Bone marrow (tissue), 2 donors: ENCODE measurements around the gene GNB3.
"Not testable (repeated sequence)": the region's sequence is repeated elsewhere in the genome, so short reads cannot be mapped to it uniquely, and the experiment has no call there.

Experiments used
- DNase-seq, 2 donors: peaks; one replicate each; lab custom pipeline; 2025; lab: John Stamatoyannopoulos, UW

GNB3 gene

DNA sequence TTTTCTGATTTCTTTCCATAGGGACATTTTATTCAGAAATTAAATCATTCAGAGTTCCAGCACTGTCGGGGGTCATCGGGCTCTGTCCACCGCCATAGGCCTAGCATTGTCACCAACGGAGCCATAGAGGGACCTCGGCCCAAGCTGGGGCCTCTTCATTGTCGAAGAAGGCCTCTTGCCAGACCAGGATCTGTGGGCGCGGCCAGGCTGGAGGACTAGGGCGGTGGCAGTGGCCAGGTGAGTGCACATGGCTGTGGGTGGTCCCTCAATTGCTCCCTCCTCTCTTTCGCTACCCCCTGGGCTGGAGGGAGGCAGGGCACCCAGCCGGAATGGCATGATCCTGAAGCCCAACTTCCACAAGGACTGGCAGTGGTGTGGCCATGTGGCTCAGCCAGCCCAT lies 43.0 kb downstream of the GNB3 start:
- no peak for DNase-seq

DNA sequence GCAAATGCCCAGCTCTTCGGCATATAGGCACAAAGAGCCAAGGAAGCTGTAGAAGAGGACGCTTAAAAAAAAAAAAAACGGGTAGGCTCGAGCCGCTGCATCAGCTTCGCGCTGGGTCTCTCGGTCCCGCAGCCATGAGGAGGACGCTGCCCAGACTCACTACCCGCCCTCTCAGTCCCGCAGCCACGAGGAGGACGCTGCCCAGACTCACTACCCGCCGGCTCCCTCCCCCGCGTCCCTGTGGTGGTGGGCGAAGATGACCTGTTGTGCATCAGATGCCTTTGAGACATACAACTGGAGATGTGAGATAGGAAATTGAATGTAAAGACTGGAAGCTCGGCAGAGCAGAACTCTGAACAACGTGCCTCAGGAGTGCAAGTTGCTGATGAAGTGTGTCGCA lies 43.8 kb downstream of the GNB3 start:
- DNase-seq: no peak

DNA sequence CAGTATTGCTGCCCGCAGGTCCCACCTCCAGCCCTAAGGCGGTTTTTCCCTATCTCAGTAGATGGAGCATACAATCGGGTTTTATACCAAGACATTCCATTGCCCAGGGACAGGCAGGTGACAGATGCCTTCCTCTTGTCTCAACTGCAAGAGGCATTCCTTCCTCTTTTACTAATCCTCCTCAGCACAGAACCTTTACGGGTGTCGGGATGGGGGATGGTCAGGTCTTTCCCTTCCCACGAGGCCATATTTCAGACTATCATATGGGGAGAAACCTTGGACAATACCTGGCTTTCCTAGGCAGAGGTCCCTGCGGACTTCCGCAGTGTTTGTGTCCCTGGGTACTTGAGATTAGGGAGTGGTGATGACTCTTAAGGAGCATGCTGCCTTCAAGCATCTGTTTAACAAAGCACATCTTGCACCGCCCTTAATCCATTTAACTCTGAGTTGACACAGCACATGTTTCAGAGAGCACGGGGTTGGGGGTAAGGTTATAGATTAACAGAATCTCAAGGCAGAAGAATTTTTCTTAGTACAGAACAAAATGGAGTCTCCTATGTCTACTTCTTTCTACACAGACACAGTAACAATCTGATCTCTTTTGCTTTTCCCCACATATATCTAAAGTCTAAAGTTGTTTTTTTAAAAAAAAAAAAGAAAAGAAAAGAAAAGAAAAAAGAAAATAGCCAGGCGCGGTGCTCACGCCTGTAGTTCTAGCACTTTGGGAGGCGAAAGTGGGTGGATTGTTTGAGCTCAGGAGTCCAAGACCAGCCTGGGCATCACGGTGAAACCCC lies 45.7 kb downstream of the GNB3 start:
- DNase-seq: not testable (repeated sequence)

DNA sequence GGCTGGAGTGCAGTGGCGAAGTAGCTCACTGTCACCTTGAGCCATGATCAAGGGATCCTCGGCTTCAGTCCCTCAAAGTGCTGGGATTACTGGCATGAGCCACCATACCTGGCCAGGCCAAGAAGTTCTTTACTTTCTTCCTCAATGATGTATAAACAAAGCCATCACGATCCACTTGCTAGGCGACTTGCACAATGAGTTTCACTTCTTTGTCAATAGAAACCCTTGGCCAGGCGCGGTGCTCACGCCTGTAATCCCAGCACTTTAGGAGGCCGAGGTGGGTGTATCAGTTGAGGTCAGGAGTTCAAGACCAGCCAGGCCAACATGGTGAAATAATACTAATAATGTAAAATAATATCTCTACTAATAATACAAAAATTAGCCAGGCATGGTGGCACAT lies 46.7 kb downstream of the GNB3 start:
- no peak for DNase-seq

DNA sequence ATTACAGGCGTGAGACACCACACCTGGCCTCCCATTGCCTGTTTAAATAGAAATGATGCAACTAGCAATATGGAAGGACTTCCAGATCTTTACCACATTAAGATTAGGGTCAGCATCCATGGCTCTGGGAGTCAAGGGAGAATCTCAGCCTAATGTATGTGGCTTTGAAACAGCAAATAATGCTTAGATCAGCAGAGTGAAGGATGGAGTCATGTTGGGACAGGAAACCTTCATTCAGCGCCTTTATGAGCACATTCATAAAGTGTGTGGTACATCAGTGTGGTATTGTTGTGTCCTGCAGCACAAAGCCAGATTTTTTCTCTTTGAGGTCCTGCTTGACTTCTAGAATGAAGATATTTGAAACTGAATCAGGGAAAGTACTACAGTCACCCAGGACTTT lies 47.6 kb downstream of the GNB3 start:
- no peak for DNase-seq

DNA sequence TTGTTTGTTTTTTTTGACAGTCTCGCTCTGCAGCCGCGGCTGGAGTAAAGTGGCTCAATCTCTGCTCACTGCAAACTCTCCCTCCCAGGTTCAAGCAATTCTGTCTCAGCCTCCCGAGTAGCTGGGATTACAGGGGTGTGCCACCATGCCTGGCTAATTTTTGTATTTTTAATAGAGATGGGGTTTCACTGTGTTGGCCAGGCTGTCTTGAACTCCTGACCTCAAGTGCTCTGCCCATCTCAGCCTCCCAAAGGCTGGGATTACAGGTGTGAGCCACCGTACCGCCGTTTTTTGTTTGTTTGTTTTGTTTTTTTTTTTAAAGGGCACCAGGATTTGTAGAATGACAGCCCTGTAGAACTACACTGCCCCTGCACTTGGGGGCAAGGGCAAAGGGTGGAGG lies 48.1 kb downstream of the GNB3 start:
- DNase-seq: not testable (repeated sequence)

DNA sequence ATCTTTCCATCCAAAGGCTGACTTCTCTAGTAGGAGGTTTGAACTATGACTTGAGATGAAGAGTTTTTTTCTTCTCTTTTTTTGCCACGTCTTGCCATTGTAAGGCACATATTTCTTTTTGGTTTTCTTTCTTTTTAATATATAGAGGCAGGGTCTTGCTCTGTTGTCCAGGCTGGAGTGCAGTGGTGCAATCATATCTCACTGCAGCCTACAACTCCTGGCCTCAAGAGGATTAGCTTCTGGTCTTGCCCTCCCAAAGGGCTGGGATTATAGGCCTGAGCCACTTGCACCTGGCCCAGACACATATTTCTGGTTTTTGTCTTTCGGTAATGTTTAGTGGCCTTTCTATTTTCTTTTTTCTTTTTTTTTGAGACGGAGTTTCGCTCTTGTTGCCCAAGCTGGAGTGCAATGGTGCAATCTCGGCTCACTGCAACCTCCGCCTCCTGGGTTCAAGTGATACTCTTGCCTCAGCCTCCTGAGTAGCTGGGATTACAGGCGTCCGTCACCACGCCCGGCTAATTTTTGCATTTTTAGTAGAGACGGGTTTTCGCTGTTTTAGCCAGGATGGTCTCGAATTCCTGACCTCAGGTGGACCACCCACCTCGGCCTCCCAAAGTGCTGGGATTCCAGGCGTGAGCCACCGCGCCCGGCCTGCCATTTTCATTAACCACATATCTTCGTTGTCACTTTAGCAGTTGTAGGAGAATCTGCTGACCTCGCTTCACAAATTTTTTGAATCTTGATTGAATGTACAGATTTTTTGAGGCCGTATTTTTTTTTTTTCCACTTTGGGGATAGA lies 49.2 kb downstream of the GNB3 start:
- DNase-seq: not testable (repeated sequence)

DNA sequence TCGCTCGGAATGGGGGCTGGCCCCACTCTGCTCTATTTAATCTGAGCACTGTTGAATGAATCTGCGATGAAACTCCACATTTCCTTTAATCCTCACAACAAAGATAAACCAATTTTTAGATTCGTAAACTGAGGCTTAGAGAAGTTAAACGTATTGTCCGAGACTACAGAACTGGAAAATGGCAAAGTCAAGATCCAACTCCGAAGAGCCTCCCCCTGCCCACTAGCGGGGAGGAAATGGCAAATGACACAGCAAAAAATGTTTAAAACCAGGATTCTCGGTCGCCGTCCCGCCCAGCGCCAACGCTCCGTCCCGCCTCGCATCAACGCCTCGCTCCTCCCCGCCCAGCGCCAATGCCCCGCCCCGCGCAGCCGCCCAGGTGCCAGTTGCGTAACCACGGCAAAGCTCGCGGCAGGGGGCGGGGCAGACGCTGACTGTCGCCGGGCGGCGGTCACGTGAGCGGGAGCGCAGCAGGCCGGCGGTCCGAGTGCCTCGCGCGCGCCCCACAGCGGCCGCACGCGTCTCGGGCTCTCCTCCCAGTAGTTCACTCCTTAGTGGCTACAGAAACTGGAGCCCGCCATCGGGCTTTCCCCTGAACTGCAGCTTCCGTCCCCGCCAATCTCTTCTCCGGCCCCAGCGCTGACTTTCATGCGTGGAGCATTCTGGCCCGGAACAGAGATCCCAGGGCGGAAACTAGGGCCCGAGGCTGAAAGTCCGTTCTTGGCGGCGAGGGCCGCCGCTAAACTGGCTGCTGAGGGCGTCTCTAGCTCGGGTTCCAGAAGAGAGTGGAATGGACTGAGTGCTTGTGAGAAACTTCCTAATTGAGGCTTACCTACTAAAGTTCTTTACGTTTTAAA lies 50.3 kb downstream of the GNB3 start:
- peak; percentile 94 to 100 for DNase-seq

DNA sequence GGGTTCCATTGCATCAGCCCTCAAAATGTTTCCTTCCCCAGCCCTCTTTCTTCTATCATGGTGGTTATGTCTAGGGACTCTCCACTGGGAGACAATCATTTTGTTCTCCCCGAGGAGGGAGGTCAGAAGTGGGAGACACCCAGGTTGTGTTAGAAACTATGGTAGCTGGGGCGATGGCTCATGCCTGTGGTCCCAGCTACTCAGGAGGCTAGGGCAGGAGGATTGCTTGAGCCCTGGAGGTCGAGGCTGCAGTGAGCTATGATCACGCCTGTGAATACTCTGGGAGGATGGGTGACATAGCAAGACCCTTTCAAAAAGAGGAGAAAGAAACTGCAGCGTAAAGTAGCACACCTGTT lies 50.9 kb downstream of the GNB3 start:
- no peak for DNase-seq

DNA sequence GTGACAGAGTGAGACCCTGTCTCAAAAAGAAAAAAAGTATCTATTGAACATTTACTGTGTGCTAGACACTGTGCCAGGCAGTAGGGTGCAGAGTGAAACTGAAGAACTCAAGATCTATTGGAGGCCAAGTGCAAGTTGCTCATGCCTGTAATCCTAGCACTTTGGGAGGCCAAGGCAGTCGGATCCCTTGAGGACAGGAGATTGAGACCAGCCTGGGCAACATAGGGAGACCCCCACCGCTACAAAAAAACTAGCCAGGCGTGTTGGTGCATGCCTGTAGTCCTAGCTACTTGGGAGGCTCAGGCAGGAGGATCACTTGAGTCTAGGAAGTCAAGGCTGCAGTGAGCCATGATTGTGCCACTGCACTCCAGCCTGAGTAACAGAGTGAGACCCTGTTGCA lies 52.0 kb downstream of the GNB3 start:
- not testable (repeated sequence) for DNase-seq

DNA sequence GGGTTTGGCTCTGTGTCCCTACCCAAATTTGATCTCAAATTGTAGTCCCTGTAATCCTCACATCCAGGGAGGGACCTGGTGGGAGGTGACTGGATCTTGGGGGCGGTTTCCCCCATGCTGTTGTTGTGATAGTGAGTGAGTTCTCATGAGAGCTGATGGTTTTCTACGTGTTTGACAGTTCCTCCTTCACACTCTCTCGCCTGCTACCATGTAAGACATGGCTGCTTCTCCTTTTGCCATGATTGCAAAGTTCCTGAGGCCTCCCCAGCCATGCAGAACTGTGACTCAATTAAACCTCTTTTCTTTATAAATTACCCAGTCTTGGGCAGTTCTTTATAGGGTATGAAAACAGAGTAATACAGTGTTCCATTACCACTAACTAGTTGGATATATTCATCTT lies 53.6 kb downstream of the GNB3 start:
- no peak for DNase-seq
